T-helper 1 cell treated with Interleukin-12 subunit alpha and Interleukin-12 subunit beta and Interleukin-4 antibody, amounts not matched to agents 30 μg/mL and 1 μg/mL, for 36 hours (primary cell): ENCODE data around the gene SNTG2.

Experiments
- H3K27ac Mint-ChIP-seq: one replicate; pipeline ENCODE4 v1.8.0; 2021; ENCODE audit warnings: mild to moderate bottlenecking, mixed read lengths
- H3K27me3 Mint-ChIP-seq: one replicate; pipeline ENCODE4 v1.8.0; 2021; ENCODE audit warnings: low read depth, mixed read lengths
- H3K36me3 Mint-ChIP-seq: one replicate; pipeline ENCODE4 v1.8.0; 2021; ENCODE audit warnings: low read depth, mixed read lengths
- H3K4me1 Mint-ChIP-seq: one replicate; pipeline ENCODE4 v1.8.0; 2021; ENCODE audit warnings: low read depth, mixed read lengths
- H3K4me3 Mint-ChIP-seq: one replicate; pipeline ENCODE4 v1.8.0; 2021; ENCODE audit warnings: mild to moderate bottlenecking, moderate library complexity, mixed read lengths
- H3K9me3 Mint-ChIP-seq: one replicate; pipeline ENCODE4 v1.8.0; 2021; ENCODE audit warnings: mixed read lengths

Gene SNTG2

DNA sequence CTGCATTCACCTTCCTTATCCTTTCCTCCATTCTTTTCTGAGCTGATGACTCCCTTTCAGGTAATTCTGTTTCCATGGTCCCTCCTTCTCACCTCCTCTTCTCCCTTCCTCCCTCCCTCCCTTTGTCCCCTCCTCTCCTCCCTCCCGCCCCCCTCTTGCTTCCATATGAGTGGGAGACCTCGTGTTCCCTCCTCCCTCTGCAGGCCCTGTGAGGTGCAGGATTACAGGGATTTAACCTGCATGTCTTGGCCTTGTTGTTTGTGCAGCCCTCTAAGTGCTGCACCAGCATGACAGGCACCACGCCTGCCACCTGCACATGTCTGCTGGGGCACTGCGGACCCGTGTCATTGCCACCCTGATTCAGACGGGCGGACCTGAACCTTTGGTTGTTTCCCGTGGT is 103.1 kb downstream of the SNTG2 start:
- no peak overlapping the region for H3K4me3 Mint-ChIP-seq
- no peak overlapping the region for H3K27ac Mint-ChIP-seq
- H3K9me3 Mint-ChIP-seq: no peaks in the 10 kb centered on the region
- no peaks in the 10 kb centered on the region for H3K4me1 Mint-ChIP-seq
- H3K36me3 Mint-ChIP-seq: no peaks in the 10 kb centered on the region
- no peaks in the 10 kb centered on the region for H3K27me3 Mint-ChIP-seq

DNA sequence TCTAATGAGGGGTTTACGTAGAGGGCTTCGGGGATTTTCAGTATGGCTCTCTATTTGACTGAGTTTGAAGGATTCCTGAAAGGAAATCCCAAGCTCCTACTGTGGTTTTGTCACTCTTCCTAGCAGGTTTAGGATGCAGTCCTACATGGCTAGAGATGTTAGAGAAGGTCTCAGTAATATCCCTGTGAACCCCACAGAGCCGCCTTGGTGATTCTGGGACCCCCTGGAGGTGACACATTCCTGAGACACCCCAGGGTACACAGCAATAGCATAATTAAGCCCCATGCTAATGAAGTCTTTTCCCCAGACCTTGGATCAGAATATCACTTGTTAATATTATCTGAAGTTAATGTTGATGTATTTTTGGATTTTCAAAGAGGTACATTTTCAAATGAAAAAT is 103.8 kb downstream of the SNTG2 start:
- H3K4me3 Mint-ChIP-seq: no peak overlapping the region
- no peaks in the 10 kb centered on the region for H3K27me3 Mint-ChIP-seq
- H3K27ac Mint-ChIP-seq: no peak overlapping the region
- H3K36me3 Mint-ChIP-seq: no peaks in the 10 kb centered on the region
- no peaks in the 10 kb centered on the region for H3K4me1 Mint-ChIP-seq
- no peaks in the 10 kb centered on the region for H3K9me3 Mint-ChIP-seq

DNA sequence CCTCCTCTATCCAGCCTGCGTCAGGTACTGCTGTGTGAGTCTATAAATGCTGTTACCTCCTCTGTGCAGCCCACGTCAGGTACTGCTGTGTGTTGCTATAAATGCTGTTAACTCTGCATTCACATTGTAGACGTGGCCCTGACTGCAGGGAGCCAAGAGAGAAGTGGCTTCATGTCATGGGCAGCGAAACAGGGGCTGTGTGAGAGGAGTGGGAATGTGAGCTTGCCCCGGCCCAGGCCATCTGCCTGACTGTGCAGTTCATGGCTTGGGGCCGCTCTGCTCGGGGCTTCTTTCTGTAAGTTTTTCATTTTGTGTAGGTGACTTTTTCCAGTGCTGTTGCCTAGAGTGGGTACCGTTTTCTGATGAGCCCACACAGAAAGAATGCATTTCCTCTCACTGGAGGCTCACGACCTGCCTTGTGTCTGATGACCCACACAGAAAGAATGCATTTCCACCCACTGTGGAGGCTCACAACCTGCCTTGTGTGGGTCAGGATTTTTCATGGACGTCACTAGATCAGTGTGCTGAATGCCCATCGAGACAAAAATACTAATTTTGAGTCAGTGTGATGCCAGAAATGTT is 104.5 kb downstream of the SNTG2 start:
- Mint-ChIP-seq H3K4me1 (no peaks in the 10 kb centered on the region), H3K36me3 (no peaks in the 10 kb centered on the region), H3K27me3 (no peaks in the 10 kb centered on the region), H3K9me3 (no peaks in the 10 kb centered on the region), H3K27ac (no peak overlapping the region), H3K4me3 (no peak overlapping the region)

DNA sequence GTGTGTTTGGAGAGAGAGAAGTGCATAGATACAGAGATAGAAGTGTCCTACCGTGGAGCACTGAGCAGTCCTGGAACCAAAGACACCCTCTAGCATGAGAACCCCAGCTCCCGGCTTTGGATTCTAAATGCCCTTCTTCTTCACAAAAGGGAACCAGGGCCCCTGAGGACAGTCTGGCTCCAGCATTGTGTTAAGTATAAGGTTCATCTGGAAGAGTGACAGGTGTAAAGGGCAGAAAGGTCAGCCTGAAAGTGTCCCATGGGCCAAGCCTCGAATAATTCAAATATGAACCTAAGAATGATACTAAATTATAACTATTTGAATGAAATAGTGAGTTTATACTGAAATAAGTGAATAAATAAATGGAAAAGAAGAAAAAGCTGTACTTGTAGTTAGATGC is 109.7 kb downstream of the SNTG2 start:
- H3K36me3 Mint-ChIP-seq: no peaks in the 10 kb centered on the region
- H3K27me3 Mint-ChIP-seq: no peaks in the 10 kb centered on the region
- no peaks in the 10 kb centered on the region for H3K9me3 Mint-ChIP-seq
- no peaks in the 10 kb centered on the region for H3K4me1 Mint-ChIP-seq
- H3K4me3 Mint-ChIP-seq: no peak overlapping the region
- no peak overlapping the region for H3K27ac Mint-ChIP-seq

DNA sequence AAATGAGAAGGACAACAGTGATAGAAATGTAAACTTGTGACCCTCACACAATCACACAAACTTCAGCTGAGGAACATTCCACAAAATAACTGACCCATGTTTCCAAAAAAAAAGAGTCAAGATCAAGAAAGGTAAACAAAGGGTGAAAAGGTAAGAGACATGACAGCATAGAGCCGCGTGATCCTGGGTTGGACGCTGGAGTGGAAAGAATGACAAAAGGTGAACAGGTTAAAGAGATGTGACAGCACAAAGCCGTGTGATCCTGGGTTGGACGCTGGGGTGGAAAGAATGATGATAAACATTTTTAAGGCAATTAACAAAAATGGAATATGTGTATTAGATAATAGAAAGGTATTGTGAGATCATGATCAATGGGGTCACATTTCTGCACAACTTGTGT is 110.3 kb downstream of the SNTG2 start:
- Mint-ChIP-seq H3K36me3 (no peaks in the 10 kb centered on the region), H3K27me3 (no peaks in the 10 kb centered on the region), H3K27ac (no peak overlapping the region), H3K4me3 (no peak overlapping the region), H3K4me1 (no peaks in the 10 kb centered on the region), H3K9me3 (no peaks in the 10 kb centered on the region)

DNA sequence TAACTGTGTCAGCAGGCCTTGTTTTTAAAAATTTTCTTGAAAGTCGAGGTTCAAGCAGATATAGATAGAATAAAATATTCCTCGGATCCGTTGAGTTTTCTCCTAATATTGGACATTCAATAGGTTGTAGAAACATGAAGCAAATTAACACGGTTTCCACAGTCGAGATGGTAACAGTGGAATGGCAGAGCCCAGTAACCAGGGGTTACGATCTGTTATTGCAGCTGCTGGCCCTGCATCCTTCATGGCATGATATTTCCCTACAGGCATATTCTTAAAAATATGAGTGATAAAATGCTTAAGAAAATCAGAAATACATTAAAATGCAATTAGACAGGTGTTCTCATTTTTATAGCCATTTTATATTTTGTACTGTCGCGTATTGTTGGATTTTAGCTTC is 117.6 kb downstream of the SNTG2 start:
- no peaks in the 10 kb centered on the region for H3K9me3 Mint-ChIP-seq
- no peaks in the 10 kb centered on the region for H3K27me3 Mint-ChIP-seq
- H3K36me3 Mint-ChIP-seq: no peaks in the 10 kb centered on the region
- H3K4me1 Mint-ChIP-seq: no peaks in the 10 kb centered on the region
- no peak overlapping the region for H3K4me3 Mint-ChIP-seq
- no peak overlapping the region for H3K27ac Mint-ChIP-seq

DNA sequence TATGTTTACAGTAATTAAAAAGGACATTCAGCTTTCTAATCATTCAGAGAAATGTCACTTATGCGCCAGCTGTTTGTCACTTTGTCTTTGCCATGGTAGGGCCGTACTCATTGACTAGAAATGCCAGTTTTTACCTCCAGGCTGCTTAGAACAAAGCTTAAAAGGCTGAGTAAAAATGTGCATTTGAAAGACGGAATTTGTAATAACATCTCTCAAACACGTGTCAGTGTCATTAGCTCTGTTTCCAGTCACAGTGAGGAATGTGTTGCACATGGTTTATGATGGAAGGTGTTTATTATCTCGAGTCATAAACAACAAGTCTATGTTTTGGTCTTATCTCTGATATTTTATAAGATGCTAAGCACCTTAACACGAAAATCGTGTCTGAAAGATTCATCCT is 118.2 kb downstream of the SNTG2 start:
- no peaks in the 10 kb centered on the region for H3K4me1 Mint-ChIP-seq
- H3K9me3 Mint-ChIP-seq: no peaks in the 10 kb centered on the region
- no peak overlapping the region for H3K4me3 Mint-ChIP-seq
- no peaks in the 10 kb centered on the region for H3K36me3 Mint-ChIP-seq
- no peaks in the 10 kb centered on the region for H3K27me3 Mint-ChIP-seq
- H3K27ac Mint-ChIP-seq: no peak overlapping the region

DNA sequence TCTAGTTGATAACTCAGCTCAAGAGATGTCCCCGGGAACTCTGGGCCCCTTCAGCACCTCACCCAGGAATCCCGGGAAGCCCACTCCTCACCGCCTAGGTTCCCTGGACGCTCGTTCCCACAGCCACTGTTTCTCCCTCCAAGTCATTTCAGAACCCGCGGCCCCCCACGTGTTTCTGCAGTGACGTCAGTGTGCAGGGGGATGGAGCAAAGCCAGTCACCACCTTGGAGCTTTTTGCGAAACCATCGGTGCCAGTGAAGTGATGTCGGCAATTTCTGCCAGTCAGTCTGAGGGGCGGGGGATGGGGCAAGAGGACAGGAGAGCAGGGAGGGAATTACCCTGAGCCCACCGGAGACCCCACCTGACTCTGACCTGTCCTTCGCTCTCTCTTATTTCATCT is 119.2 kb downstream of the SNTG2 start:
- H3K27ac Mint-ChIP-seq: no peak overlapping the region
- H3K36me3 Mint-ChIP-seq: no peaks in the 10 kb centered on the region
- no peaks in the 10 kb centered on the region for H3K9me3 Mint-ChIP-seq
- no peaks in the 10 kb centered on the region for H3K27me3 Mint-ChIP-seq
- H3K4me3 Mint-ChIP-seq: no peak overlapping the region
- no peaks in the 10 kb centered on the region for H3K4me1 Mint-ChIP-seq

DNA sequence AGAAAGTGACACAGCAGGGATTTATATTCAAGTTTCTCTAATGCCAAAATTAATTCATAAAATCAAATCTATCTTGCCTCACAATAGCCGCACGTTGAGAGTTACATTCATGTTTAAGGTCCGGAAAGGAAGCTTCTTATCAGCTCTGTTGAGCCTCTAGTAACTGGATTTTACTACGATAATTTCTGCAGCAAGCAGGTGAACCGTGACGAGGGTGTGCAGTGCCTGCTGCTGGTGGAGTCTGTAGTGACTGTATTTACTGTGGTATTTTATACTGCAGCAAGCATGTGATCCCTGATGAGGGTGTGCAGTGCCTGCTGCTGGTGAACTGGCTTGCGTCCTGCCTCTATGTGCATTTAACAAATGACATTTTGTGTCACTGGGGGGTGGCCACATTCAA is 120.0 kb downstream of the SNTG2 start:
- H3K4me3 Mint-ChIP-seq: no peak overlapping the region
- H3K27ac Mint-ChIP-seq: no peak overlapping the region
- H3K27me3 Mint-ChIP-seq: no peaks in the 10 kb centered on the region
- H3K9me3 Mint-ChIP-seq: no peaks in the 10 kb centered on the region
- H3K4me1 Mint-ChIP-seq: no peaks in the 10 kb centered on the region
- no peaks in the 10 kb centered on the region for H3K36me3 Mint-ChIP-seq

DNA sequence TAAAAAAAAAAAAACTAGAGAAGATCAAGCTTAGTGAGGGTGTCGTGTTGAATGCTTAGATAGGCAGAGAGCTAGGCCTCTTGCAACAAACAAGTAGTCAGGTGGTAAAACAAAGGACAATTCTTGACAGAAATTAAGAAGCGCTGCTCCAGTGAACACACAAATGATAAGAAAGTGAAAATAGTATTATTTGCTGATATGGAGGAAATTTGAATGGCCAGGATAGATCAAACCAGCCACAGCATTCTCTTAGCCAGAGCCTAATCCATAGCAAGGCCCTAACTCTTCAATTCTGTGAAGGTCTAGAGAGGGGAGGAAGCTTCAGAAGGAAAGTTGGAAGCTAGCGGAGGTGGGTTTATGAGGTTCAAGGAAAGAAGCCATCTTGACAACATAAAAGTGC is 121.0 kb downstream of the SNTG2 start:
- H3K36me3 Mint-ChIP-seq: no peaks in the 10 kb centered on the region
- H3K27me3 Mint-ChIP-seq: no peaks in the 10 kb centered on the region
- H3K4me3 Mint-ChIP-seq: no peak overlapping the region
- H3K4me1 Mint-ChIP-seq: no peaks in the 10 kb centered on the region
- H3K9me3 Mint-ChIP-seq: no peaks in the 10 kb centered on the region
- no peak overlapping the region for H3K27ac Mint-ChIP-seq

DNA sequence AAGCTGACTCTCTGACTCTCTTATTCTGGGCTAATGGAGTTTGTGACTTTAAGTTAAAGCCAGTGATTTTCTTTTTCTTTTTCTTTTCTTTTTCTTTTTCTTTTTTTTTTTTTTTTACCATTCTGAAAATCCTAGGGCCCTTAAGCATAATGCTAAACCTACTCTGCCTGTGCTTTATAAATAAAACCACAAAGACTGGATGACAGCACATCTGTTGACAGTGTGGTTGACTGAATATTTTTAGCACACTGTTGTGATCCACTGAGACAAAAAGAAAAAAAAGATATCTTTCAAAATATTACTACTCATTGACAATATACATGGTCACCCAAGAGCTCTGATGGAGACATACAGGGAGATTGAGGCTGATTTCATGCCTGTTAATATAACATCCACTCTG is 121.6 kb downstream of the SNTG2 start:
- Mint-ChIP-seq H3K4me1 (no peaks in the 10 kb centered on the region), H3K27me3 (no peaks in the 10 kb centered on the region), H3K4me3 (no peak overlapping the region), H3K36me3 (no peaks in the 10 kb centered on the region), H3K27ac (no peak overlapping the region), H3K9me3 (no peaks in the 10 kb centered on the region)

DNA sequence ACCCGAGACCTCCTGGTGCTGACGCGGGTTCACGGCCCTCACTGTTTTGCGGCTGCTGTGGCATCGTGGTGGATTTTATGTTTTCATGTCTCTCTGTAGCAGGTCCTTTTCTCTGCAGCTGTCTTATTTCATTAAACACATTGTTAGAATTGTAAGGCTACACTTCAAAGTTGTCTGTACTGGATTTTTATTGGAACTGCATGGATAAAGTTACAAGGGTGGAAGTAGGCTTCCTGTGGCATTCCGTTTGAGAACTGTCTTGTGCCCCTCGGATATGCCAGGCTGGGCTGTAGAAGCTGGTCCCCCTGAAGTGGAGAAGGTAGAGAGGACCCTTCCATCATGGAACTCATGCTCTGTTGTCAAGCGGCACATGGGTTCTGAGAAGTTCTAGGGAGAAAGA is 127.3 kb downstream of the SNTG2 start:
- no peak overlapping the region for H3K27ac Mint-ChIP-seq
- no peaks in the 10 kb centered on the region for H3K36me3 Mint-ChIP-seq
- no peaks in the 10 kb centered on the region for H3K4me1 Mint-ChIP-seq
- H3K9me3 Mint-ChIP-seq: no peaks in the 10 kb centered on the region
- no peak overlapping the region for H3K4me3 Mint-ChIP-seq
- H3K27me3 Mint-ChIP-seq: no peaks in the 10 kb centered on the region

DNA sequence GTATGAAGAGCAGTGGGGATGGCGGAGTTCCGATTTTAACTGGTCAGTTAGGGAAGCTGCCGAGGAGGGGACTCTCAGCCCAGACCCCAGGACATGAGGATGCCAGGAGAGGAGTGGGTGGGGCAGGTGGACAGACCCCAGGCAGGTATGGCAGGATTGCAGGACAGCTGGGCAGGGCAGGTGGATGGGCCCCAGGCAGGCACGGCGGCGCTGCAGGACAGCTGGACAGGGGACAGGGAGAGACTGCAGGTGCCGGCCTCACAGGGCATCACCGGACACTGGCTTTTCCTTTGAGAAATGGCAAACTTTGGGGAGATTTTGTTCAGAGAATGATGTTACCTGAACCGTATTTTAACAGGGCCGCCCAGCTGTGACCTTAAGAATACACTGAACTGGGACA is 127.7 kb downstream of the SNTG2 start:
- Mint-ChIP-seq H3K9me3 (no peaks in the 10 kb centered on the region), H3K27me3 (no peaks in the 10 kb centered on the region), H3K27ac (no peak overlapping the region), H3K4me3 (no peak overlapping the region), H3K4me1 (no peaks in the 10 kb centered on the region), H3K36me3 (no peaks in the 10 kb centered on the region)

DNA sequence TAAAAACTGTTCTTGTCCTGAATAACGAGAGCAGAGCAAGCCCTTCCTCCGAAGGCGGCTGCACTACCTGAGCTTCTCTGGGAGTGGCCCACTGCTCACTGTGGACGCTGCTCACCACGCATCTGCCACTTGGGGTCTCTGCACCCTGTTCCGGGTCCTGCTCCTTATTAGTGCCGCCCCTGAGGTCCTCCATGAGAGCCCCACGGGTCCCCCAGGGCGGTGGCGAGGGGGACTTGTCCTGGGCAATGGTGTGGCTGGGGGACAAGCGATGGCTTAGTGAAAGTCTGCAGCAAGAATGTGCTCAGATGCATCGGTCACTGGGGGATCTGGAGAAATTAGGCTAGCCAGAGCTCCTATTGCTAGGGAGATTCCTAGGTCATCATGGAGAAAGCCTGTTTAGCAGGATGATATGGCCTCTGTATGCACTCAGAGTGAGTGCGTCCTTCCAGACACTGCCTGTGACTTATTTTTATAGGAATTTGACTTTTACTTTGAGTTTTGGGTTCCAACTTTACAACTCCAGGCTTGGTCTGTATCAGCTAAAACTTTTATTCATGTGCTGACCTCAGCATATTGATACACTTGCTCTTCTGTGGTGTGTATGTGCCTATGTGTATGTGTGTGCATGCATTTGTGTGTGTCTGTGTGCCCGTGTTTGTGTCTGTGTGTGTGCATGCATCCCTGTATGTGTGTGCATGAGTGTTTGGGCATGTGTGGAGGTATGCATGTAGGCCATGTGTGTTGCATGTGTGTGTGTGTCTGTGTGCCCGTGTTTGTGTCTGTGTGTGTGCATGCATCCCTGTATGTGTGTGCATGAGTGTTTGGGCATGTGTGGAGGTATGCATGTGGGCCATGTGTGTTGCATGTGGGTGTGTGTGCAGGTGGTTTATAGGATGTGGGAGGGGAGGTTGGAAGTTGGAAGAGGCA is 129.5 kb downstream of the SNTG2 start:
- H3K4me1 Mint-ChIP-seq: no peaks in the 10 kb centered on the region
- H3K36me3 Mint-ChIP-seq: no peaks in the 10 kb centered on the region
- H3K27ac Mint-ChIP-seq: no peak overlapping the region
- no peaks in the 10 kb centered on the region for H3K27me3 Mint-ChIP-seq
- H3K9me3 Mint-ChIP-seq: no peaks in the 10 kb centered on the region
- H3K4me3 Mint-ChIP-seq: no peak overlapping the region

DNA sequence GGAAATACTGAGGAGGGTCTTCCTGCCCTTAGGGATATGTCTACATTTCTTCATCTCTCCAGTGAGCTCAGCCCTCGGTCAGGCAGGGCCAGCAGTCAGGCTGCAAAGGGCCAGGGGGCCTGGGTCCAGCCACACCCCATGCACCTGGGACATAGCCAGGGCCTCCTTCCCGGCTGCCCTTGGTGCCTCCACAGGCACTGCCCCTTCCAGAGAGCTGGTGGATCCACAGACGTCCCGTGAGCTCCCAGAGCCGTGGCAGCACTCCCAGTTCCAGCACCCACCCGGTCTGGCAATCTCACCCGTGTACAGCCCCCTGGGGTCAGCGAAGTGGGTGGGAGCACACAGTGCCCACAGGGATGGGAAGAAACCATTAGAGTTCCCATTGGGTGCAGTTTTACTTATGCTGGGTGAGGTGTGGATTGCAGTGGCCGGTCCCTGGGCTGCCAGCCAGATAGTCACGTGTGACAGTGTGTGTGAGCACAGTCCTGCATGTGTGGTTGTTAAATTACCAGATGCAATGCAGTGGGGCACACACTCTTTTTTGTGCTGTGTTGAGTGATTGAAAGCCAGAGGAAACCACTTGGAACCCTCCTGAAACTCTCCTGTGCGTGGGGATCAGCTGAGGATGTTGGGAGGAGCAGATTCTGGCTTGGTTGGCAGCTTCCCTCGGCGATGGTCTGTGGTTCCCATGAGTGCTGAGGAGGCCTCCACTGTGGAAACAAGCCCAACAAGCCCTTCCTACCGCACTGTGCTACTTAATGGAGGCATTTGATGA is 131.0 kb downstream of the SNTG2 start:
- H3K4me1 Mint-ChIP-seq: no peaks in the 10 kb centered on the region
- H3K9me3 Mint-ChIP-seq: no peaks in the 10 kb centered on the region
- no peaks in the 10 kb centered on the region for H3K27me3 Mint-ChIP-seq
- H3K4me3 Mint-ChIP-seq: no peak overlapping the region
- no peaks in the 10 kb centered on the region for H3K36me3 Mint-ChIP-seq
- no peak overlapping the region for H3K27ac Mint-ChIP-seq
